Testis (tissue), 3 donors: Measurements from ENCODE around the gene ABHD12. TPM values are rescaled to one million over a fixed set of nuclear protein-coding genes. Genes with fewer than 3 reads are reported as not detected.
"Not testable (repeated sequence)": the region's sequence is repeated elsewhere in the genome, so short reads cannot be mapped to it uniquely, and the experiment has no call there.

Source experiments
- DNase-seq: peaks from one replicate; pipeline ENCODE4 v3.0.0-alpha.2; 2019
- H3K27ac ChIP-seq, 2 donors: fragments of 200-600 bp; sonication (generic); one replicate each; pipeline ENCODE4 v1.5.1; 2019
- H3K27me3 ChIP-seq: fragments of 200-600 bp; sonication (generic); one replicate; pipeline ENCODE4 v1.5.1; 2019
- H3K36me3 ChIP-seq: fragments of 200-600 bp; sonication (generic); one replicate; pipeline ENCODE4 v1.5.1; 2017; ENCODE audit warnings: low read depth; ENCODE audit errors: missing control alignments
- H3K4me1 ChIP-seq: fragments of 200-600 bp; sonication (generic); one replicate; pipeline ENCODE4 v1.5.1; 2019
- H3K4me3 ChIP-seq, 2 donors: fragments of 200-600 bp; sonication (generic); one replicate each; pipeline ENCODE4 v1.5.1; 2017 to 2019
- H3K9me3 ChIP-seq: fragments of 200-600 bp; sonication (generic); one replicate; pipeline ENCODE4 v1.5.1; 2017
- POLR2A ChIP-seq: fragments of 450-650 bp; IDR thresholded peaks from one replicate; pipeline ENCODE4 v1.6.1; 2017; ENCODE audit warnings: antibody characterized with exemption, mild to moderate bottlenecking, moderate library complexity
- WGBS, 2 donors: methylation state at CpG; one replicate each; pipeline ENCODE4 v1.1.5; 2018; 5-methylcytosine and 5-hydroxymethylcytosine counted together
- intact Hi-C: fragments of 100-400 bp; cut with DNase I; formaldehyde crosslinking; loops from one replicate; pipeline ENCODE4 v1.15.1; 2023; ENCODE audit warnings: low total_unique reads
- polyA plus RNA-seq: library from polyadenylated mRNA; stranded (reverse); fragments of 350-450 nt; fragmentation: Illumina TruSeq; extraction: RNeasy Lipid Tissue Mini Kit (QIAGEN cat#74804); gene quantifications from one replicate; pipeline ENCODE4 v1.2.3, GENCODE V29; 2014; ENCODE audit warnings: low read depth, low replicate concordance; ENCODE audit not compliant: insufficient read depth
- total RNA-seq, 2 donors: library from RNA; depleted of rRNA; stranded (reverse); fragments of >200 nt; gene quantifications; one replicate each; pipeline ENCODE4 v1.2.3, GENCODE V29; 2016
- TF ChIP-seq, protein P1 (sequence below), 3 experiments: fragments of 450-650 bp in 2 of 3; fragments of 200-600 bp in 1 of 3; sonication (generic) in 1 of 3; IDR thresholded peaks; one replicate each; pipeline ENCODE4 v1.5.1; 2016 to 2019; ENCODE audit warnings: antibody characterized with exemption in 3 of 3, mild to moderate bottlenecking in 2 of 3, moderate library complexity in 1 of 3

The ABHD12 gene
- total and polyA plus RNA-seq, 3 donors from 2014 or later, result 40.8 to 51.5 (median 47.5) TPM

DNA sequence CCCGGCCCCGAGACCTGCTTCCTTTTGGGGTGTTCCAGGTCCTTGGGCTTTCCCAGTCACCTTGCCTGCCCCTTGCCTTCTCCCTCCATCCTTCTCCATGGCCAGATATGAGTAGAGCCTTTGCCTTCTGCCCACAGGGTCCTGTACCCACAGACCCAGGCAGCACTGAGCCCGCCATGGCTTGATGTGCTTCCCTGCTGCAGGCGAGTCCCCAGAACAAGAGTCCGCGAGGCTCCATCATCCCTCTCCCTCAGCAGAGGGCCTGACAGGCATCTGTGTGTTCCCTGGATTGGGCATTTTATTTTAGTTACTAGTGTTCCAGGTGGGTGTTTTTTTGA lies 120.8 kb downstream of the ABHD12 start:
- TF ChIP-seq, protein P1, sequence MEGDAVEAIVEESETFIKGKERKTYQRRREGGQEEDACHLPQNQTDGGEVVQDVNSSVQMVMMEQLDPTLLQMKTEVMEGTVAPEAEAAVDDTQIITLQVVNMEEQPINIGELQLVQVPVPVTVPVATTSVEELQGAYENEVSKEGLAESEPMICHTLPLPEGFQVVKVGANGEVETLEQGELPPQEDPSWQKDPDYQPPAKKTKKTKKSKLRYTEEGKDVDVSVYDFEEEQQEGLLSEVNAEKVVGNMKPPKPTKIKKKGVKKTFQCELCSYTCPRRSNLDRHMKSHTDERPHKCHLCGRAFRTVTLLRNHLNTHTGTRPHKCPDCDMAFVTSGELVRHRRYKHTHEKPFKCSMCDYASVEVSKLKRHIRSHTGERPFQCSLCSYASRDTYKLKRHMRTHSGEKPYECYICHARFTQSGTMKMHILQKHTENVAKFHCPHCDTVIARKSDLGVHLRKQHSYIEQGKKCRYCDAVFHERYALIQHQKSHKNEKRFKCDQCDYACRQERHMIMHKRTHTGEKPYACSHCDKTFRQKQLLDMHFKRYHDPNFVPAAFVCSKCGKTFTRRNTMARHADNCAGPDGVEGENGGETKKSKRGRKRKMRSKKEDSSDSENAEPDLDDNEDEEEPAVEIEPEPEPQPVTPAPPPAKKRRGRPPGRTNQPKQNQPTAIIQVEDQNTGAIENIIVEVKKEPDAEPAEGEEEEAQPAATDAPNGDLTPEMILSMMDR (IDR thresholded peaks at IDR 0.05), result no peak
- no peak for TF ChIP-seq POLR2A
- no peaks in the 10 kb centered on the region for H3K9me3 ChIP-seq
- H3K4me1 ChIP-seq, result peaks cover 18% of the 10 kb centered on the region
- H3K27ac ChIP-seq, result no peak overlapping the region
- WGBS, 2 donors, result 93 to 99% methylated on average over 6 of the region's 6 CpGs
- H3K27me3 ChIP-seq, result no peaks in the 10 kb centered on the region
- no peak overlapping the region for H3K4me3 ChIP-seq
- intact Hi-C loops, result no loop called here
- peak; percentile 9 for DNase-seq
- H3K36me3 ChIP-seq, result no peaks in the 10 kb centered on the region

DNA sequence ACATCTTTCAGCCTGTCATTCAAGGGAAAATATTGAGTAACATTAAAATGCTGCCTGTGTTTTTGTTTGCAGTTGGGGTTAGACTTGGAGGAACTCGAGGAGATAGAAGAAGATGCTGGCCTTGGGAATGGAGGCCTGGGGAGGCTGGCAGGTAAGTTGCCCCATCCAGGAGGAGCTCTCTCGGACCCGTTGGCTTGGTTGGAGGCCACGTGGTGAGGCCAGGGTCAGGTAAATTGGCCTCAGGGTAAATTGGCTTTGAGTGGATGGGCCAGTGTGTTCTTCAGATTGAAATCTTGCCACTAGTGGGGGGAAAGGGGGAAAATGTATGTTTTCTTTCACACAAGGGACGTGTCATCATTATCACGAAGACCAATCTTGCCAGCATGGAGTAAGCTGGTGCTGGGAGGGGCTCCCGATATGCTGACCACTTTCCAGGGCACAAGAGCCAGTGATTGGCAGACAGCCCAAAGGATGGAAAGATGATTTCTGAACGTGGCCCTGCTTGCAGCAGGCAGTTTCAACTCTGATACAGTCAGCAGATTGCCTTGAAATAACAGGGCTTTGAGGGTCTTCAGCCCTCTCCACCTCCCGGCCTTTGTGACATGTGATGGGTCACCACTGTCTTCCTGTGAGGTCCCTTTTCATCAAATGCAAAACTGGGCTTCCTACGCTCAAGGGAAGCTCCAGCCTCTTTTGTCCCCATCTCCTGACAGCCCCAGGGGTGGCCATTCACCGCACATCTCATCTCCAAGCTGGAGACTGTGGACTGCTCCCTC lies 121.4 kb downstream of the ABHD12 start:
- Histone ChIP-seq H3K27ac (no peak overlapping the region), H3K36me3 (no peaks in the 10 kb centered on the region), H3K4me1 (peaks cover 18% of the 10 kb centered on the region), H3K27me3 (no peaks in the 10 kb centered on the region), H3K4me3 (no peak overlapping the region), H3K9me3 (no peaks in the 10 kb centered on the region)
- TF ChIP-seq POLR2A, result no peak
- TF ChIP-seq, protein P1 (IDR thresholded peaks at IDR 0.05), result no peak
- intact Hi-C loops, result no loop called here
- peak; percentile 11 for DNase-seq
- WGBS, 2 donors, result 82 to 85% methylated on average over 11 of the region's 11 CpGs

DNA sequence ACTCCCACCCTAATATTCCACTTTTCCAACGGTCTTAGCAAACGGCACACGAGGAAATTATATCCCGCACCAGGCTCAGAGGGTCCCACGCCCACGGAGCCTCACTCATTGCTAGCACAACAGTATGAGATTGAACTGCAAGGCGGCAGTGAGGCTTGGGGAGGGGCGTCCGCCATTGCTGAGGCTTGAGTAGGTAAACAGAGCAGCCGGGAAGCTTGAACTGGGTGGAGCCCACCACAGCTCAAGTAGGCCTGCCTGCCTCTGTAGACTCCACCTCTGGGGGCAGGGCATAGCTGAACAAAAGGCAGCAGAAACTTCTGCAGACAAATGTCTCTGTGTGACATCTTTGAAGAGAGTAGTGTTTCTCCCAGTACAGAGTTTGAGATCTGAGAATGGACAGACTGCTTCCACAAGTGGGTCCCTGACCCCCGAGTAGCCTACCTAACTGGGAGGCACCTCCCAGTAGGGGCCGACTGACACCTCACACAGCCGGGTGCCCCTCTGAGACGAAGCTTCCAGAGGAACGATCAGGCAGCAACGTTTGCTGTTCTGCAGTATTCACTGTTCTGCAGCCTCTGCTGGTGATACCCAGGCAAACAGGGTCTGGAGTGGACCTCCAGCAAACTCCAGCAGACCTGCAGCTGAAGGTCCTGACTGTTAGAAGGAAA lies 129.7 kb downstream of the ABHD12 start:
- H3K4me3 ChIP-seq, H3K9me3 ChIP-seq, H3K27me3 ChIP-seq, H3K36me3 ChIP-seq, DNase-seq, H3K27ac ChIP-seq, intact Hi-C loops: not testable (repeated sequence)
- H3K4me1 ChIP-seq, result peaks cover 14% of the 10 kb centered on the region
- WGBS, 2 donors, result 92 to 99% methylated on average over 10 to 16 of the region's 16 CpGs

DNA sequence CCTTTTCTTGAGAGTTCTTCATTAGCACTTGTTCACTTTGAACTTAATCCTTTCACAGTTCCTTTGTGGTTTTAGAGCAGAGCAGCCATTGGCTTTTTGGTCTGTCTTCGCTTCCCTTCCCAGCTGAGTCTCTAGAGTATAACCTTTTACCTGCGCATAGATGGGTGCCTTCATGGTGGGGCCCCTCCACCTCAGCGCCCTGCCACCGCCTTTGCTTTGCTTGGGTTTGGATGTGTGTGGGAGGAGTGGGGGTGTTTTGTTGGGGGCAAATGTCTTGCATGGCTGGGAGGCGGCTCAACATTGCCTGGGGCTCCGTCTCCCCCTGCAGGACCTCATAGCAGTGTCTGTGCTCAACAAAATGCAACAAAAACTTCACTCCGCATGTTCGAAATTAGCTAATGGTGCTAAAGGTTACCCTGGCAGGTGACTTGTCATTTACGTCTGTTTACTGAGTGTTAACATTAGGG lies 130.8 kb downstream of the ABHD12 start:
- intact Hi-C loops, result no loop called here
- 97 to 98% methylated on average over 9 of the region's 9 CpGs for WGBS, 2 donors
- TF ChIP-seq, protein P1 (IDR thresholded peaks at IDR 0.05), result no peak
- no peak for TF ChIP-seq POLR2A

DNA sequence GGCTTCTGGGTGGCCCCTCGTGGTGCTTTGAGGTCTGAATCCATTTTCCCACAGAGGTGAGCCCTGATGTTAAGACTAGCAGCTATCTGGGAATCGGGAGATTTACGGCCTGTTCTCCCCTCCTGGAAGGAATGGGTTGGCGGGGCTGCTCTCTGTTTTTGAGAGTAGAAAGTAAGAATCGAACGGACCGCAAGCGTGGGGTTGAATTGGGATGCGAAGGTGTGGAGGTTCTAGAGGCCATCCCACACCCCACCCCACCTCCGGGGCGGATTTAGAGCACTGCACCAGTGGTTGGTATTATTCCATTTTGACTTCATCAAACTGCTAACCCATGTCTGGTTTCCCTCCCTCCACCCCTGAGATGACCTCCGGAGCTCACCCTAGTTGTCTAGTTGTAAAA lies 131.3 kb downstream of the ABHD12 start:
- Histone ChIP-seq H3K9me3 (no peaks in the 10 kb centered on the region), H3K36me3 (no peaks in the 10 kb centered on the region), H3K27me3 (no peaks in the 10 kb centered on the region), H3K4me1 (peaks cover 21% of the 10 kb centered on the region), H3K27ac (no peak overlapping the region), H3K4me3 (no peak overlapping the region)
- intact Hi-C loops, result no loop called here
- WGBS, 2 donors, result 96 to 98% methylated on average over 12 of the region's 12 CpGs
- no peak for DNase-seq
- no peak for TF ChIP-seq POLR2A
- TF ChIP-seq, protein P1 (IDR thresholded peaks at IDR 0.05), result no peak

More for the DNA sequence above, 130.8 kb downstream of the ABHD12 start:
- Histone ChIP-seq H3K4me3 (no peak overlapping the region), H3K9me3 (no peaks in the 10 kb centered on the region), H3K27me3 (no peaks in the 10 kb centered on the region), H3K36me3 (no peaks in the 10 kb centered on the region), H3K4me1 (peaks cover 20% of the 10 kb centered on the region), H3K27ac (no peak overlapping the region)
- no peak for DNase-seq
